Activated CD8-positive, alpha-beta memory T cell treated with anti-CD3 and anti-CD28 coated beads, Interleukin-2, amount 50 U/mL, for 24 hours (primary cell): ENCODE measurements around the gene HOXB5.

ENCODE experiments used
- DNase-seq: peaks from one replicate; pipeline ENCODE4 v3.0.0-alpha.2; 2020; ENCODE audit errors: extremely low read depth

The HOXB5 gene

GRCh38 chr17:48571826-48572417, 21.7 kb downstream of the HOXB5 start:
- DNase-seq: no peak

DNA sequence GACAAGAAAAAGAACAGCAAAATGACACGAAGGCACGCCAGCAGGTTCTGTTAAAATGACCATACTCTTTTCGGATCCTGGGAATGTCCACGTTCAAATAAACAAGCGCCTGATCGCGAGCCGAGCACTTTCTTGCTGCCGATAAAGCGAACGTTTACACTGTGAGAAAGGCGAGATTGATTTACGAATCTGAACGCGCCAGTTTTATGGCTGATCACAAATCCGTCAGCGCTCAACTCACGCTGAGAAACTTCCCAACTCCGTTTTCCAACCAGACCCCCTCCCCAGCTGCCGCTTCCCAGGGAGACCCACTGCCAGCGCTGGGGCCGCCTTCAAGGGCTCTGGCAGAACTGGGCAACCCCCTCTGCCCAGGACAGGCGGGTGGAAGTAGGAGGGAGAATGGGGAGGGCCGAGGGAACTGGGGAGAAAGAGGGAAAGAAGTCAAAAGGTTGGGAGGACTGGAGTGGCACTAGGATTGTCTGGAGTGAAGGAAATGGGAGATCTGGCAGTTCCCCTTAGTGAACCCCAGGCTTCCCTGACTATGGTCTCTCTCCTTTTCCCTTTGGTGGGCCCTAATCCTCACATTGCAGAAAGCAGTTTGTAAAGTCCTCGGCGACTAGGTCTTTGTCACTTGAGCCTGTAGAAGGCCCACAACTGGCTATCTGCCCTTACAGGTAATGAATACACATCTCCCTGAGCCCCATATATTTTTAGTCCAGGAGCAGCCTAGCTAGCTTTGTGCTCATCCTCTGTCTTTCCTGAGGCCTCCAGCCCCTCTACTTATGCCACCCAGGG, 22.4 kb downstream of the HOXB5 start:
- DNase-seq: no peak

GRCh38 chr17:48570325-48571023, 23.1 kb downstream of the HOXB5 start:
- no peak for DNase-seq

GRCh38 chr17:48569674-48570324, 23.8 kb downstream of the HOXB5 start:
- no peak for DNase-seq

DNA sequence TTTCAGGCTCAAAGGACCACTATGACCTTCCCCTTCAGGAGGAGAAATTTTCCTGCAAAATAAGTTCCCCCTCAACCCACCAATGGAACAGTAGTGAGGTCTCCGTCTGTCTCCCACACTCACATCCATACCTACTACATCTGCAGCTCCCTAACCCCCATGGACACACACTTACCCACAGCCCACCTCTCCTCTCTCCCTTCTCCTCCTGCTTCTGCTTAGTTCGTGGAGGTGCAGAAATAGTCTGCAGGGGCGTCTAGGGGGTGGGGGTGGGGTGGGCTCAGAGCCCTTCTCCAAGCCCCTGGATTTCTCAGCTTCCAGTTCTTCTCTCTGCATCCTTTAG, 24.4 kb downstream of the HOXB5 start:
- no peak for DNase-seq

GRCh38 chr17:48568499-48569239, 24.9 kb downstream of the HOXB5 start:
- no peak for DNase-seq

- no peak for DNase-seq
Observed at GRCh38 chr17:48567646-48568354, 25.8 kb downstream of the HOXB5 start.

DNA sequence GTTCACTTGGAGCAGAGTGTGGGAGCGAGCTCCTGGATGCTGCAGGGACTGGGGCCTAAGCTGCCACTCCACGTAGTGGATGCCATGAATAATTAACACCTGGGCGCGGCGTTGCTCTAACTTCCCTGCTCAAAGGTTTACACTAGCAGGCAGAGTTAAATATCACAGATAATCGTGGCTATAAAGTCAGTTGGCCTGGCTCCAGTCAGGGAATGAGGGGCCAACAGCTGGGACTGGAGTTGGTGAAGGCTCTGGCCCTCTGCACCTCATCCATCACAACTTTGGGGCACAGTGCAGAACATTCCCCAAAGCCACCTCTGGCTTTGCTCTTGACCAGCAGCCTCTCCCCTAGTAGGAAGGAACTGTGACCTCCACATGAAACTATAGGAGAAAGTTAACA, 26.4 kb downstream of the HOXB5 start:
- DNase-seq: no peak

- DNase-seq: no peak
Observed at GRCh38 chr17:48566717-48567116, 26.9 kb downstream of the HOXB5 start.

GRCh38 chr17:48565925-48566710, 27.5 kb downstream of the HOXB5 start:
- no peak for DNase-seq

DNA sequence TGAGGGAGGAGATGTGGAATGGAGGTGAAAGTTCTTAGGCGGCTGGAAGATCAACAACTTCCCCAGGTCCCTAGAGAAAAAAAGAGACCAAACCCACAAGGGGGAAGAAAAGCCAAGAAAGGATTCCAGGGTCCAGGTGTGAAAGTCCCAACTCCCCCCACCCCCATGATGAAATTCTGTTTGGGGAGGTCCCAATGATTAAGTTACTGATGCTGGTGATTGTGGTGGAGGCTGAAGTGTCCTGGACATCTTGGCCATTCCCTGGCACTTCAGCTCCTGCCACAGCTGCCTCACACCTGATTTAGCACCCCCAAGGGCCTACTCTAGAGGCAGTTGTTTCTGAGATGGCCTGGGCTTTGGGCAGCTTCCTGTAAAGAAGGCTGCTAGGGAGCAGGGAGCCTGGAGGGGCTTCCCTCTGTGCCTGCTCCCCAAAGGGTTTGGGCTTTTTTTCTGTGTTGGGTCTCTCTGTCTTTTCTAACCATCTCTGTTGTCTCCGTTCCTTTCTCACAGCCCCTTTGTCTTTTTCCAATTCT, 28.5 kb downstream of the HOXB5 start:
- DNase-seq: no peak

- DNase-seq: no peak
Observed at GRCh38 chr17:48564188-48565021, 29.2 kb downstream of the HOXB5 start.

DNA sequence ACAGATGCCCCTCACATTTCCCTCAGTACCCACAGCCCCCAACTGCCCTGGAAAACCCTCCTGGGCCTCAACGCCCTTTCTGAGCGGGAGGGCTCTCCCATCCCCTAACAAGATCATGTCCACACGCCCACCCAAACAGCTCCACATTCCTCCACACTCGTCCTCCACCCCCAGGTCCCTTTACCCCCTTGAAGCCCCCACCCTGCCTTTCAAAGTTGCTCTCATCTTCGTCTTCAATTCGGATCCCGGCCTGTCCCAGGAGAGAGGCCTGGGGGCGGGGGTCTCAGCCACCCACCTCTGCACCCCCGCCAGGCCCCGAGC, 29.8 kb downstream of the HOXB5 start:
- DNase-seq: no peak

GRCh38 chr17:48563385-48563838, 30.2 kb downstream of the HOXB5 start:
- DNase-seq: no peak

DNA sequence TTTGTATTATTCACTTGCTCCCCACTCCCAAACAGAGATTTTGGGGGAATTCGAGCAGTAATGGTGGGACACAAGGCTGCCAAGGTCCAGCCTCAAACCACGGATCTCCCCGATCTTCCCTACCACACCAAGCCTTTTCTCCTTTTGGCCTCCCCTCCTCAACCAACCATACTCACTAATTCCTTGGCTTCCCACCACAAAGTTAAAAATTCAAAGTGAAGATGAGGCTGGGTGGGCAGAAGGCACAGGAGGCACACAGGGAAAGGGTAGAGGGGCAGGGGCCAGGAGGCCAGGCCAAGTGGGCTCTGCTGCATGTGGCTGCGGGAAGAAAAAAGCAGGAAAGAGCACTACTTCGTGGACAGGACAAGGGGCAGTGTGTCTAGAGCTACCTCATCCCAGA, 30.6 kb downstream of the HOXB5 start:
- no peak for DNase-seq

DNA sequence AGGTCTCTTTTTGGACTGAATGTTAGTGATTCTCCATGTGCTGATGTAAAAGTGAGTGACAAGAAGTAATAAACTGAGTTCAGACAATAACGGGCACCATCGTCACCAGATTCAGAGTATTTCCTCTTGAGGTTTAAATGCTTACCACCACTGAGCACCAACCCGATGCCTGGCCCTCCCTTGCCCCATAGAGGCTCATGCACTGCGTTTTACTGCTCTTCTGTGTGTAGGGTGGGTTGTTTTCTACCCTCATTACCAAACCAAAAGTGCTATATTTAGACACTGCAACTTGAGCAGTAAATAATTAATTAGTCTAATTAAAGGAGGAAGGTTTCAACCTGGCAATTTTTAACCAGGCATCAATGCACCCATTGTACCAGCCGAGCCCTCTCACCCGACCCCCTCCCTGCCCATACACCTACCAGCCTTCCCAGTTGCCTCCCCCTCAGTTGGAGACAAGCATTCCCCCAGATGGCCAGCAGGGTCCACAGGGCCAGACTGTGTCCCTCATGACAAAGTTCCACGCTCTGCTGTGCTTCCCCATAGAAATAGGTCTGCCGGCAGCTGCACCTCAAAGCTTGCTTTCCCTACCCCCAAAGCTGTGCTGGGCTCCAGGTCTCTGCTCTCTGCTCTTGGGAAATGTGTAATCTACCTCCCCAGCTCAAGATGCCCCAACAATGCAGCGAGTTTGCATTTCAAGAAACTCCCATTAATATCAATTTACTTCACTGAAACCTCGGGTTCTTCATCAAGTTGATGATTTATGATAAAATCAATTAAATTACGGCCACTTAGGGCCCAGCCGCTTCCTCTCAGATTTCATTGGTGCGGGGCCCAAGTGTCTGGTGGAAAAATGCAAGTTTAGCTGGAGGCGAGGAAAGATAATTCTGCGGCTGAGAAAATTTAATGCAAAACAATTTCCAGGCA, 31.4 kb downstream of the HOXB5 start:
- DNase-seq: no peak

DNA sequence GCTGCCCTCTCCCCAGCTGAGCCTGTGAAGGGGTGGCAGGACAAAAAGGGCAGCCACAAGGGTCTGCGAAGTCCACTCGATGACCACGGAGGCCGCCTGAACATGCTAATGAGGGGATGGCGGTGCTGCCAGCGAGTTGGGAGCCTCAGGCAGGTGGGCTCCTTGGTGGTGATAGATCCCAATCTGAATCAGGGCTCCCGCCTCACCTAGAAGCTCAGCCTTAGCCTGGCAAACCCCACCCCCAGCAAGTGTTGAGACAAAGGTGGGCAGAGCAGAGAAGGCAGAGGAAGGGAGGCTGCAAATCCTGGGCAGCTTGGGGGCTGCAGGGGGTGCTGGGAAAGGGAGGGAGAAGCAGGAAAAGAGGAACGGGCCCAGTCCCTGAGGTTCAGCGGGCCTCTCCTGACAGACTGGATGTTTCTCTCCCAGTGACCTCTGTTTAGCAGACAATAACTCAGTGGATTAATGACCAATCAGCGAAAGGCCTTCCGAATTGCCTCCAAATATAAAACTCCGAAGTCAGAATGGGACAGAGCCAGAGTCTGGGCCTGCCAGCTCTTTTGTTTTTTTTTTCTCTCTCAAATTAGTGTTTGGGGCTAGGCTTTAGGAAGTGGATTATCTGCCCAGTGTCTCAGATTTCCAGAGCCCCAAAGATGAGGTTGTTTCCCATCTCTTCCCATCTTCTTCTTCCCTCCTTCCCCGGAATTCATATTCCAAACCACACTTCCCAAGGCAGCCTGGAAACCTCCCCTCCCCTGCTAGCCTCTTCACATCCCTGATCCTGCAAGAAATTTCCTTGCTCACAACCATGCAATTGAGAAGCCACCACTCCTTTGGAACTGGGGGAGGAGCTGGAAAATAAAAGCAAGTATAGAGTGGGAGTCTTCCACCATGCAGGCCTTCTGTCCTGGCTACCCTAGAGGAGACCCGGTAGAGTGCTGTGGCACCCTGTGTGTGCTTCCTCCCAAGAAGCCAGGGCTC, 33.5 kb downstream of the HOXB5 start:
- DNase-seq: no peak
